HCEC 1CT (cell line): ENCODE data around the gene SNRPD3.
"Not testable (repeated sequence)": the region's sequence is repeated elsewhere in the genome, so short reads cannot be mapped to it uniquely, and the experiment has no call there.

ENCODE experiments used
- DNase-seq: peaks from one replicate; pipeline ENCODE4 v3.0.0-alpha.2; 2017

The SNRPD3 gene

GRCh38 chr22:24622596-24622995 lies 66.8 kb downstream of the SNRPD3 start:
- DNase-seq, result not testable (repeated sequence)
